ENCODE data around the gene KRTAP5-7. TPM values are rescaled to one million over a fixed set of nuclear protein-coding genes. Genes with fewer than 3 reads are reported as not detected.
A peak's percentile ranks its signal among the peaks of the same experiment; 100 is the strongest.

Gene KRTAP5-7
- total and polyA plus RNA-seq, 12 donors = 0.07 to 0.28 TPM; not detected in 10

- Histone ChIP-seq H3K4me3 (no peak overlapping the region), H3K27me3 (peaks cover 5% of the 10 kb centered on the region), H3K27ac (no peak overlapping the region), H3K4me1 (replicated peaks in 1 of 2) (no peaks in the 10 kb centered on the region), H3K9me3 (replicated peaks in 1 of 3) (no peaks in the 10 kb centered on the region), H3K36me3 (replicated peaks in 1 of 2) (no peaks in the 10 kb centered on the region)
- intact Hi-C loops (cut with DNase I) = no loop called here
- no peak for DNase-seq
- no peak for TF ChIP-seq POLR2A (IDR thresholded peaks at IDR 0.05)
- no peak for TF ChIP-seq CTCF (IDR thresholded peaks at IDR 0.05)
These were observed 35.1 kb downstream of the KRTAP5-7 start for GRCh38 chr11:71562120-71562519.

GRCh38 chr11:71563406-71563805, 36.3 kb downstream of the KRTAP5-7 start:
- intact Hi-C loops (cut with DNase I) = no loop called here
- Histone ChIP-seq H3K36me3 (replicated peaks in 1 of 2) (no peaks in the 10 kb centered on the region), H3K4me1 (replicated peaks in 1 of 2) (no peaks in the 10 kb centered on the region), H3K27me3 (peaks cover 5% of the 10 kb centered on the region), H3K9me3 (replicated peaks in 1 of 3) (no peaks in the 10 kb centered on the region), H3K4me3 (no peak overlapping the region), H3K27ac (no peak overlapping the region)
- TF ChIP-seq POLR2A (IDR thresholded peaks at IDR 0.05) (no peak), CTCF (IDR thresholded peaks at IDR 0.05) (peak in 4 of 6 experiments; percentile 18 to 29 (median 24))
- DNase-seq = peak in 2 of 7 donors; percentile 15 to 19
- WGBS, 4 donors = 14 to 16% (median 15%) methylated on average over 8 of the region's 8 CpGs

- Histone ChIP-seq H3K4me1 (replicated peaks in 1 of 2) (no peaks in the 10 kb centered on the region), H3K36me3 (replicated peaks in 1 of 2) (no peaks in the 10 kb centered on the region), H3K27me3 (peaks cover 5% of the 10 kb centered on the region), H3K4me3 (no peak overlapping the region), H3K9me3 (replicated peaks in 1 of 3) (no peaks in the 10 kb centered on the region), H3K27ac (no peak overlapping the region)
- WGBS, 4 donors = 76 to 94% (median 85%) methylated on average over 3 to 4 of the region's 4 CpGs
- no peak for TF ChIP-seq CTCF (IDR thresholded peaks at IDR 0.05)
- TF ChIP-seq POLR2A (IDR thresholded peaks at IDR 0.05) = no peak
- no peak for DNase-seq
- intact Hi-C loops (cut with DNase I) = no loop called here
These were observed 37.4 kb downstream of the KRTAP5-7 start for GRCh38 chr11:71564430-71564829.

- Histone ChIP-seq H3K27me3 (peaks cover 5% of the 10 kb centered on the region), H3K4me3 (no peak within 1 kb of the TSS), H3K36me3 (replicated peaks in 1 of 2) (no peaks in the 10 kb centered on the region), H3K9me3 (replicated peaks in 1 of 3) (no peaks in the 10 kb centered on the region), H3K4me1 (replicated peaks in 1 of 2) (no peaks in the 10 kb centered on the region), H3K27ac (no peak within 1 kb of the TSS)
- no peak for DNase-seq
- WGBS, 4 donors = 51 to 71% (median 58%) methylated on average over 2 to 5 of the region's 5 CpGs
- no peak for TF ChIP-seq CTCF (IDR thresholded peaks at IDR 0.05)
- TF ChIP-seq POLR2A (IDR thresholded peaks at IDR 0.05) = no peak
- intact Hi-C loops (cut with DNase I) = no loop called here
These were observed 38.2 kb downstream of the KRTAP5-7 start, which contains the start of gene KRTAP5-10 for GRCh38 chr11:71565263-71565662. TSS of gene KRTAP5-10 (plus strand) at chr11:71565563. CDS start at chr11:71565588, 25 bp downstream.

Data from adrenal gland (tissue), 12 donors.